IMR-90 (cell line): ENCODE measurements around the gene GSKIP. TPM values are rescaled to one million over a fixed set of nuclear protein-coding genes. Genes with fewer than 3 reads are reported as not detected.
A peak's percentile ranks its signal among the peaks of the same experiment; 100 is the strongest.

Experiments used
- ATAC-seq: fragments of 200-7000 bp; cut with Tn5 transposase; 2 replicates; pipeline ENCODE4 v1.9.1; 2020; ENCODE audit warnings: low read depth, mild to moderate bottlenecking, moderate library complexity
- BruUV-seq: library from RNA; stranded (reverse); fragments of 400-500 nt; replicated peaks from 2 replicates; lab custom pipeline; 2021; lab: Mats Ljungman, UMichigan
- CTCF ChIA-PET: fragments of 300-600 bp; formaldehyde crosslinking; extraction: SDS; loops from one replicate; lab custom pipeline; 2021; ENCODE audit warnings: antibody characterized with exemption; lab: Yijun Ruan, JAX
- POLR2A ChIA-PET: fragments of 300-600 bp; sonication (Branson Sonifier 250); formaldehyde crosslinking; loops from one replicate; lab custom pipeline; 2022; ENCODE audit warnings: antibody characterized with exemption; ENCODE audit not compliant: unreplicated experiment; lab: Charles Lee
- DNase-seq: peaks from one replicate; pipeline ENCODE4 v3.0.0; 2013
- H2AFZ ChIP-seq: replicated peaks from 2 replicates; pipeline ENCODE3; 2013; ENCODE audit warnings: low read length, mild to moderate bottlenecking; ENCODE audit not compliant: poor library complexity
- H2AK5ac ChIP-seq: 2 replicates; pipeline ENCODE4 v1.6.1; 2013; ENCODE audit warnings: low read depth, low read length, inconsistent platforms
- H2AK9ac ChIP-seq: replicated peaks from 2 replicates; pipeline ENCODE3; 2013; ENCODE audit warnings: mild to moderate bottlenecking, low read depth, low read length, moderate library complexity; ENCODE audit not compliant: poor library complexity
- H2BK120ac ChIP-seq: 2 replicates; pipeline ENCODE4 v1.6.1; 2013; ENCODE audit warnings: low read depth, low read length, inconsistent platforms
- H2BK15ac ChIP-seq: 3 replicates; pipeline ENCODE4 v1.6.1; 2013; ENCODE audit warnings: low read depth, low read length, inconsistent platforms
- H2BK20ac ChIP-seq: 2 replicates; pipeline ENCODE4 v1.6.1; 2013; ENCODE audit warnings: low read depth, mild to moderate bottlenecking, inconsistent platforms, low read length, moderate library complexity
- H2BK5ac ChIP-seq: 2 replicates; pipeline ENCODE4 v1.6.1; 2013; ENCODE audit warnings: mild to moderate bottlenecking, low read depth, low read length, inconsistent platforms; ENCODE audit not compliant: poor library complexity, severe bottlenecking
- H3K14ac ChIP-seq: replicated peaks from 2 replicates; pipeline ENCODE4 v1.6.1; 2013; ENCODE audit warnings: low read depth, low read length, inconsistent platforms
- H3K18ac ChIP-seq: 2 replicates; pipeline ENCODE4 v1.6.1; 2013; ENCODE audit warnings: low read depth, low read length, control low read depth
- H3K23ac ChIP-seq: 2 replicates; pipeline ENCODE4 v1.6.1; 2013; ENCODE audit warnings: low read depth, low read length, inconsistent platforms
- H3K27ac ChIP-seq: 2 replicates; pipeline ENCODE4 v1.5.1; 2013; ENCODE audit warnings: mild to moderate bottlenecking, control low read depth, low read length; ENCODE audit not compliant: insufficient read depth
- H3K27me3 ChIP-seq: 2 replicates; pipeline ENCODE4 v1.6.1; 2013; ENCODE audit warnings: low read length; ENCODE audit not compliant: control insufficient read depth, insufficient read depth
- H3K36me3 ChIP-seq: 2 replicates; pipeline ENCODE4 v1.6.1; 2013; ENCODE audit warnings: low read length, mixed read lengths; ENCODE audit not compliant: control insufficient read depth, insufficient read depth
- H3K4ac ChIP-seq: 2 replicates; pipeline ENCODE4 v1.6.1; 2013; ENCODE audit warnings: low read depth, low read length, inconsistent platforms
- H3K4me1 ChIP-seq: 2 replicates; pipeline ENCODE4 v1.6.1; 2013; ENCODE audit warnings: low read length, mixed read lengths; ENCODE audit not compliant: control insufficient read depth, insufficient read depth
- H3K4me2 ChIP-seq: 2 replicates; pipeline ENCODE4 v1.6.1; 2013; ENCODE audit warnings: low read depth, mild to moderate bottlenecking, control low read depth, low read length, moderate library complexity
- H3K4me3 ChIP-seq: 2 replicates; pipeline ENCODE4 v1.5.1; 2013; ENCODE audit warnings: low read depth, mild to moderate bottlenecking, control low read depth, low read length, moderate library complexity; ENCODE audit not compliant: insufficient read depth
- H3K56ac ChIP-seq: 2 replicates; pipeline ENCODE4 v1.6.1; 2013; ENCODE audit warnings: low read length, inconsistent platforms; ENCODE audit not compliant: insufficient read depth; ENCODE audit errors: extremely low read depth
- H3K79me1 ChIP-seq, 2 experiments: 2 replicates each; pipeline ENCODE4 v1.6.1; 2013; ENCODE audit warnings: low read length in 2 of 2, inconsistent platforms in 1 of 2, low read depth in 1 of 2
- H3K9ac ChIP-seq: 2 replicates; pipeline ENCODE4 v1.6.1; 2013; ENCODE audit warnings: low read depth, low read length, control low read depth
- H3K9me1 ChIP-seq: 2 replicates; pipeline ENCODE4 v1.6.1; 2013; ENCODE audit warnings: low read length, inconsistent platforms; ENCODE audit not compliant: insufficient read depth
- H3K9me3 ChIP-seq: 2 replicates; pipeline ENCODE4 v1.6.1; 2013; ENCODE audit warnings: low read length; ENCODE audit not compliant: control insufficient read depth, insufficient read depth
- H4K20me1 ChIP-seq: 2 replicates; pipeline ENCODE4 v1.6.1; 2013; ENCODE audit warnings: low read length, inconsistent platforms; ENCODE audit not compliant: insufficient read depth
- H4K5ac ChIP-seq: 2 replicates; pipeline ENCODE4 v1.6.1; 2013; ENCODE audit warnings: mild to moderate bottlenecking, low read depth, low read length, control low read depth
- H4K8ac ChIP-seq, 2 experiments: 2 replicates each; pipeline ENCODE4 v1.6.1; 2013; ENCODE audit warnings: low read depth in 2 of 2, low read length in 2 of 2, control low read depth in 1 of 2, inconsistent platforms in 1 of 2
- H4K91ac ChIP-seq: 2 replicates; pipeline ENCODE4 v1.6.1; 2013; ENCODE audit warnings: low read depth, low read length, inconsistent platforms; ENCODE audit not compliant: insufficient read depth
- BHLHE40 ChIP-seq: fragments of 150-350 bp; IDR thresholded peaks from 2 replicates; pipeline ENCODE4 v1.6.1; 2016; ENCODE audit warnings: mild to moderate bottlenecking, low read depth, low read length
- MXI1 ChIP-seq: IDR thresholded peaks from 2 replicates; pipeline ENCODE4 v1.6.1; 2012; ENCODE audit warnings: low read depth, mild to moderate bottlenecking, low read length, moderate library complexity, borderline replicate concordance
- WGBS, 2 experiments: methylation state at CpG; one replicate each; pipeline versions ENCODE4 v1.1.5 to v1.1.7; 2013; ENCODE audit warnings: missing lambda C conversion rate in 2 of 2; ENCODE audit not compliant: insufficient read length in 1 of 2; ENCODE audit errors: extremely low coverage in 2 of 2; 5-methylcytosine and 5-hydroxymethylcytosine counted together
- dilution Hi-C: fragments of 300-500 bp; cut with HindIII; formaldehyde crosslinking; loops from one replicate; pipeline ENCODE4 v1.14.3; 2018; ENCODE audit warnings: low sequenced_read_pairs; ENCODE audit not compliant: unreplicated experiment
- in situ Hi-C: fragments of 300-500 bp; cut with MboI; formaldehyde crosslinking; loops from 3 replicates; pipeline ENCODE4 v1.14.3; 2019; ENCODE audit warnings: low sequenced_read_pairs, inconsistent platforms, mixed read lengths
- intact Hi-C: fragments of 100-400 bp; cut with micrococcal nuclease; formaldehyde crosslinking; loops from 2 replicates; pipeline ENCODE4 v1.10.0; 2022
- polyA plus RNA-seq, 3 experiments: library from polyadenylated mRNA; depleted of rRNA; stranded (reverse); fragments of >200 nt; gene quantifications; 2 replicates each; pipeline ENCODE4 v1.2.3, GENCODE V29; 2012; ENCODE audit warnings: low replicate concordance in 1 of 3
- total RNA-seq: library from RNA; depleted of rRNA; stranded (reverse); fragments of >200 nt; gene quantifications from 2 replicates; pipeline ENCODE4 v1.2.3, GENCODE V29; 2012
- TF ChIP-seq, protein P1 (sequence below): conservative IDR thresholded peaks from 2 replicates; pipeline ENCODE4 v1.5.1; 2012; ENCODE audit warnings: mild to moderate bottlenecking, low read depth, low read length, improper control_type of control experiment
- TF ChIP-seq, protein P2 (sequence below): fragments of 150-350 bp; IDR thresholded peaks from 2 replicates; pipeline ENCODE4 v1.6.1; 2017; ENCODE audit warnings: mild to moderate bottlenecking, antibody characterized with exemption, low read length, low read depth

Gene GSKIP
- total and polyA plus RNA-seq, 2 of the 4 experiments (the other 2 are of a cell fraction): 11.7 to 22.0 TPM

DNA sequence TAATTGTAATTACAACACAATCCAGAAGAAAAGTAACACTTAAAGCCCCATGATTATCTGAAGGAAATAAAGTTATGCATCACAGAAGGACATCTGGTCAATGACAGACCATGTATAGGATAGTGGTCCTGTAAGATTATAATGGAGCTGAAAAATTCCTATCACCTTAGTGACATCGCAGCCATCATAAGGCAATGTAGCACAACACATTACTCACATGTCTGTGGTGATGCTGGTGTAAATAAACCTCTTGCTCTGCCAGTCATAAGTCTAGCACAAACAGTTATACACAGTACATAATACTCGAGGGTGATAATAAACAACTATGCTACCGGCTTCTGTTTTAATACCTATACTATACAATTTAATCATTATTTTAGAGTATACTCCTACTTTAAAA lies 11.3 kb upstream of the GSKIP start:
- Histone ChIP-seq H2BK20ac (no peak overlapping the region), H2BK5ac (no peak overlapping the region), H2BK120ac (no peak overlapping the region), H3K9ac (no peak overlapping the region), H3K9me3 (no peaks in the 10 kb centered on the region), H3K23ac (no peak overlapping the region), H2AK5ac (no peak overlapping the region), H3K4me2 (no peak overlapping the region; the same call in 1 of the 2 replicates), H3K56ac (no peak overlapping the region), H2AFZ (no peak overlapping the region), H4K20me1 (peaks cover 19% of the 10 kb centered on the region; the same call in 1 of the 2 replicates), H3K4me1 (peaks cover 5% of the 10 kb centered on the region; the same call in 1 of the 2 replicates), H3K27me3 (no peaks in the 10 kb centered on the region), H3K14ac (no peak overlapping the region), H3K4me3 (no peak overlapping the region), H4K5ac (no peak overlapping the region), H2AK9ac (no peak overlapping the region), H4K91ac (no peak overlapping the region), H4K8ac (no peak overlapping the region), H3K18ac (no peak overlapping the region), H2BK15ac (no peak overlapping the region), H3K9me1 (peaks cover 14% of the 10 kb centered on the region), H3K4ac (no peak overlapping the region), H3K27ac (no peak overlapping the region), H3K36me3 (no peaks in the 10 kb centered on the region), H3K79me1 (peaks cover 29 to 40% of the 10 kb centered on the region in 2 experiments; a peak in 3 of 4 replicates)
- DNase-seq (peak; percentile 39), ATAC-seq (peak; percentile 32; the same call in 1 of the 2 replicates)
- dilution Hi-C loops: no loop called here
- intact Hi-C loops: no loop called here
- no CpG with 5 or more reads among the region's 3 CpGs for WGBS, 2 experiments
- CTCF ChIA-PET: interaction anchor here (0.5 kb wide), 1 partner anchor 121 kb away, joined by 4 read pairs; no protein-coding TSS in a partner anchor
- POLR2A ChIA-PET: no interaction called here
- no TSS peak for BruUV-seq
- TF ChIP-seq, protein P1, sequence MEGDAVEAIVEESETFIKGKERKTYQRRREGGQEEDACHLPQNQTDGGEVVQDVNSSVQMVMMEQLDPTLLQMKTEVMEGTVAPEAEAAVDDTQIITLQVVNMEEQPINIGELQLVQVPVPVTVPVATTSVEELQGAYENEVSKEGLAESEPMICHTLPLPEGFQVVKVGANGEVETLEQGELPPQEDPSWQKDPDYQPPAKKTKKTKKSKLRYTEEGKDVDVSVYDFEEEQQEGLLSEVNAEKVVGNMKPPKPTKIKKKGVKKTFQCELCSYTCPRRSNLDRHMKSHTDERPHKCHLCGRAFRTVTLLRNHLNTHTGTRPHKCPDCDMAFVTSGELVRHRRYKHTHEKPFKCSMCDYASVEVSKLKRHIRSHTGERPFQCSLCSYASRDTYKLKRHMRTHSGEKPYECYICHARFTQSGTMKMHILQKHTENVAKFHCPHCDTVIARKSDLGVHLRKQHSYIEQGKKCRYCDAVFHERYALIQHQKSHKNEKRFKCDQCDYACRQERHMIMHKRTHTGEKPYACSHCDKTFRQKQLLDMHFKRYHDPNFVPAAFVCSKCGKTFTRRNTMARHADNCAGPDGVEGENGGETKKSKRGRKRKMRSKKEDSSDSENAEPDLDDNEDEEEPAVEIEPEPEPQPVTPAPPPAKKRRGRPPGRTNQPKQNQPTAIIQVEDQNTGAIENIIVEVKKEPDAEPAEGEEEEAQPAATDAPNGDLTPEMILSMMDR: no peak
- TF ChIP-seq, protein P2, sequence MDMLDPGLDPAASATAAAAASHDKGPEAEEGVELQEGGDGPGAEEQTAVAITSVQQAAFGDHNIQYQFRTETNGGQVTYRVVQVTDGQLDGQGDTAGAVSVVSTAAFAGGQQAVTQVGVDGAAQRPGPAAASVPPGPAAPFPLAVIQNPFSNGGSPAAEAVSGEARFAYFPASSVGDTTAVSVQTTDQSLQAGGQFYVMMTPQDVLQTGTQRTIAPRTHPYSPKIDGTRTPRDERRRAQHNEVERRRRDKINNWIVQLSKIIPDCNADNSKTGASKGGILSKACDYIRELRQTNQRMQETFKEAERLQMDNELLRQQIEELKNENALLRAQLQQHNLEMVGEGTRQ: no peak
- no peak for TF ChIP-seq BHLHE40
- no peak for TF ChIP-seq MXI1
- in situ Hi-C loops: no loop called here
